HEK293T (cell line): ENCODE measurements around the gene TOP3B.

Source experiments
- ARNT ChIP-seq: fragments of 450-650 bp; IDR thresholded peaks from 2 replicates; pipeline ENCODE4 v1.6.1; 2017; ENCODE audit warnings: mild to moderate bottlenecking
- BHLHE40 ChIP-seq: fragments of 450-650 bp; IDR thresholded peaks from 2 replicates; pipeline ENCODE4 v1.6.1; 2016; ENCODE audit warnings: mild to moderate bottlenecking, moderate library complexity, borderline replicate concordance
- ELF4 ChIP-seq: fragments of 450-650 bp; IDR thresholded peaks from 2 replicates; pipeline ENCODE4 v1.6.1; 2017; ENCODE audit warnings: antibody characterized with exemption
- FOXA1 ChIP-seq: fragments of 450-650 bp; IDR thresholded peaks from 2 replicates; pipeline ENCODE4 v1.6.1; 2016; ENCODE audit warnings: mild to moderate bottlenecking
- FOXK2 ChIP-seq: fragments of 450-650 bp; IDR thresholded peaks from 2 replicates; pipeline ENCODE4 v1.6.1; 2016; ENCODE audit warnings: mild to moderate bottlenecking
- FOXM1 ChIP-seq: fragments of 450-650 bp; IDR thresholded peaks from 2 replicates; pipeline ENCODE4 v1.6.1; 2017; ENCODE audit warnings: mild to moderate bottlenecking, borderline replicate concordance
- HDGF ChIP-seq: fragments of 450-650 bp; IDR thresholded peaks from 2 replicates; pipeline ENCODE4 v1.6.1; 2017; ENCODE audit warnings: antibody characterized with exemption, borderline replicate concordance
- L3MBTL2 ChIP-seq: fragments of 450-650 bp; conservative IDR thresholded peaks from 2 replicates; pipeline ENCODE4 v1.6.1; 2016; ENCODE audit warnings: mild to moderate bottlenecking
- NFRKB ChIP-seq: fragments of 450-650 bp; IDR thresholded peaks from 2 replicates; pipeline ENCODE4 v1.6.1; 2016; ENCODE audit warnings: mild to moderate bottlenecking, moderate library complexity
- PKNOX1 ChIP-seq: fragments of 450-650 bp; IDR thresholded peaks from 2 replicates; pipeline ENCODE4 v1.6.1; 2016
- SP1 ChIP-seq: fragments of 450-650 bp; IDR thresholded peaks from 2 replicates; pipeline ENCODE4 v1.6.1; 2017
- SUZ12 ChIP-seq: fragments of 450-650 bp; IDR thresholded peaks from 2 replicates; pipeline ENCODE4 v1.6.1; 2016; ENCODE audit warnings: mild to moderate bottlenecking
- TARDBP ChIP-seq: fragments of 450-650 bp; IDR thresholded peaks from 2 replicates; pipeline ENCODE4 v1.6.1; 2016
- ZNF384 ChIP-seq: fragments of 450-650 bp; IDR thresholded peaks from 2 replicates; pipeline ENCODE4 v1.6.1; 2016

DNA sequence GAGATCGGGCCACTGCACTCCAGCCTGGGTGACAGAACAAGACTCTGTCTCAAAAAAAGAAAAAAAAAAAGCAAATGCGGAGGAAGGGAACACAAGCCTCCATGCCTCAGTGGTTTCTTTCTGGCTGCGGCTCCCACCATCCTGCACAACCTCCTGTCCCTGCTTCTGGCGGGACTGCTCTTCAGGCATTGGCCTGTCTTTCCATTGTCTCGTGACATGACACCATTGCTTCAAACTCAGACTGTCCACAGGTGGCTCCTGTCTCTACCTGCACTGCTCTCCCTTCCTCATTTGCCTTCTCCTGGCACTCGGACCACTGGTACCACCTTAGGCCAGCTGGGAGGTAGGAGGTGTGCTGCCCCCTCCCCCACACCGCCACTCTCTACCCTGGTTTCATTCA lies 19.3 kb downstream of the TOP3B start:
- TF ChIP-seq L3MBTL2 (no peak), SUZ12 (no peak), SP1 (no peak), BHLHE40 (no peak), ZNF384 (no peak), ELF4 (no peak), NFRKB (no peak), FOXM1 (no peak), FOXA1 (no peak), HDGF (no peak), PKNOX1 (no peak), TARDBP (no peak), FOXK2 (no peak), ARNT (no peak)
